Tibial nerve (tissue), 4 donors: Measurements from ENCODE around the gene ZNF501. TPM values are rescaled to one million over a fixed set of nuclear protein-coding genes. Genes with fewer than 3 reads are reported as not detected.

ENCODE experiments used
- DNase-seq, 2 donors: peaks; one replicate each; pipeline ENCODE4 v3.0.0-alpha.2; 2019; ENCODE audit warnings: low spot score in 2 of 2
- H3K27ac ChIP-seq, 4 donors: fragments of 200-600 bp; sonication (generic) in 3 of 4; one replicate each; pipeline ENCODE4 v1.5.1; 2017 to 2019; ENCODE audit warnings: mild to moderate bottlenecking in 1 of 4
- H3K27me3 ChIP-seq, 2 donors: fragments of 200-600 bp; sonication (generic) in 1 of 2; one replicate each; pipeline versions ENCODE4 v1.5.1 to v1.6.0; 2017 to 2019
- H3K36me3 ChIP-seq, 3 donors: fragments of 200-600 bp; sonication (generic); one replicate each; pipeline ENCODE4 v1.5.1; 2018 to 2019
- H3K4me1 ChIP-seq, 4 donors: fragments of 200-600 bp; sonication (generic) in 3 of 4; one replicate each; pipeline ENCODE4 v1.5.1; 2017 to 2019
- H3K4me3 ChIP-seq, 4 donors: fragments of 200-600 bp; sonication (generic) in 3 of 4; one replicate each; pipeline ENCODE4 v1.5.1; 2017 to 2019; ENCODE audit warnings: mild to moderate bottlenecking in 1 of 4, moderate library complexity in 1 of 4
- H3K9me3 ChIP-seq, 4 donors: fragments of 200-600 bp; sonication (generic) in 3 of 4; one replicate each; pipeline ENCODE4 v1.5.1; 2017 to 2019
- CTCF ChIP-seq, 5 experiments: fragments of 200-600 bp in 3 of 5; fragments of 450-650 bp in 2 of 5; sonication (generic) in 3 of 5; IDR thresholded peaks; one replicate each; pipeline ENCODE4 v1.5.1; 2016 to 2019; ENCODE audit warnings: antibody characterized with exemption in 5 of 5, mild to moderate bottlenecking in 3 of 5, moderate library complexity in 2 of 5
- EP300 ChIP-seq, 2 donors: sonication (generic); formaldehyde crosslinking; IDR thresholded peaks; one replicate each; pipeline ENCODE4 v1.6.1; 2017; ENCODE audit warnings: antibody characterized with exemption in 2 of 2, mild to moderate bottlenecking in 1 of 2
- POLR2A ChIP-seq, 2 donors: fragments of 450-650 bp; IDR thresholded peaks; one replicate each; pipeline ENCODE4 v1.6.1; 2017; ENCODE audit warnings: antibody characterized with exemption in 2 of 2, mild to moderate bottlenecking in 2 of 2, moderate library complexity in 2 of 2
- WGBS, 2 donors: methylation state at CpG; one replicate each; pipeline ENCODE4 v1.1.5; 2018; 5-methylcytosine and 5-hydroxymethylcytosine counted together
- total RNA-seq, 4 donors: library from RNA; depleted of rRNA; stranded (reverse); fragments of >200 nt; gene quantifications; one replicate each; pipeline ENCODE4 v1.1.0, GENCODE V29; 2016

ZNF501 gene
- total RNA-seq, 4 donors from 2014 or later, result 4.2 to 8.3 (median 6.5) TPM

GRCh38 chr3:44712455-44713075 is 16.9 kb upstream of the ZNF501 start, which contains the start of gene ZNF502:
Gene ZNF502, plus strand, starts transcription at chr3:44712660. Its CDS starts 7,602 bp downstream, at chr3:44720262.
- H3K27ac ChIP-seq, result peak within 1 kb of the TSS in 2 of 4 donors; percentile 62 to 71
- peaks cover 0 to 8% (median 1%) of the 10 kb centered on the region in 4 donors for H3K4me1 ChIP-seq
- 1 to 2% methylated on average over 28 to 32 of the region's 36 CpGs for whole genome bisulfite sequencing, 2 donors
- H3K4me3 ChIP-seq, result peak within 1 kb of the TSS; percentile 47 to 66 (median 60)
- TF ChIP-seq CTCF (IDR thresholded peaks at IDR 0.05), result peak in 4 of 5 experiments; percentile 11 to 54 (median 32)
- peak in 1 of 2 donors; percentile 74 for TF ChIP-seq EP300 (IDR thresholded peaks at IDR 0.05)
- no peak for TF ChIP-seq POLR2A (IDR thresholded peaks at IDR 0.05)
- H3K9me3 ChIP-seq, result peaks cover 0 to 50% (median 20%) of the 10 kb centered on the region in 4 donors
- peak; percentile 63 to 78 for DNase-seq
- peaks cover 0 to 3% of the 10 kb centered on the region in 2 donors for H3K27me3 ChIP-seq
- H3K36me3 ChIP-seq, result peaks cover 0 to 39% (median 0%) of the 10 kb centered on the region in 3 donors

GRCh38 chr3:44721231-44722102 is 8.0 kb upstream of the ZNF501 start:
- Histone ChIP-seq H3K27ac (no peak overlapping the region), H3K27me3 (no peaks in the 10 kb centered on the region), H3K4me3 (no peak overlapping the region), H3K4me1 (no peaks in the 10 kb centered on the region), H3K36me3 (peaks cover 0 to 89% (median 12%) of the 10 kb centered on the region in 3 donors), H3K9me3 (peaks cover 11 to 100% (median 54%) of the 10 kb centered on the region in 4 donors)
- DNase-seq, result no peak
- 97 to 98% methylated on average over 10 of the region's 10 CpGs for WGBS, 2 donors
- no peak for TF ChIP-seq CTCF (IDR thresholded peaks at IDR 0.05)
- no peak for TF ChIP-seq EP300 (IDR thresholded peaks at IDR 0.05)
- no peak for TF ChIP-seq POLR2A (IDR thresholded peaks at IDR 0.05)

GRCh38 chr3:44722103-44722401 is 7.4 kb upstream of the ZNF501 start:
- Histone ChIP-seq H3K36me3 (peaks cover 0 to 84% (median 12%) of the 10 kb centered on the region in 3 donors), H3K4me1 (no peaks in the 10 kb centered on the region), H3K27ac (no peak overlapping the region), H3K4me3 (no peak overlapping the region), H3K9me3 (peaks cover 11 to 100% (median 54%) of the 10 kb centered on the region in 4 donors), H3K27me3 (no peaks in the 10 kb centered on the region)
- 100% methylated on average over 1 of the region's 1 CpG for WGBS, 2 donors
- DNase-seq, result no peak
- no peak for TF ChIP-seq CTCF (IDR thresholded peaks at IDR 0.05)
- no peak for TF ChIP-seq EP300 (IDR thresholded peaks at IDR 0.05)

- no peak overlapping the region for H3K4me3 ChIP-seq
- H3K27ac ChIP-seq, result no peak overlapping the region
- H3K9me3 ChIP-seq, result peaks cover 5 to 93% (median 57%) of the 10 kb centered on the region in 4 donors
- no peaks in the 10 kb centered on the region for H3K27me3 ChIP-seq
- DNase-seq, result no peak
- peaks cover 0 to 10% (median 0%) of the 10 kb centered on the region in 4 donors for H3K4me1 ChIP-seq
- no peak for TF ChIP-seq EP300 (IDR thresholded peaks at IDR 0.05)
- TF ChIP-seq CTCF (IDR thresholded peaks at IDR 0.05), result no peak
- TF ChIP-seq POLR2A (IDR thresholded peaks at IDR 0.05), result no peak
- peaks cover 0 to 71% (median 16%) of the 10 kb centered on the region in 3 donors for H3K36me3 ChIP-seq
- 94 to 96% methylated on average over 3 of the region's 3 CpGs for WGBS, 2 donors
Measured at GRCh38 chr3:44734646-44735168, 5.3 kb downstream of the ZNF501 start.
